OCI-LY7 (cell line): ENCODE results near the gene COL25A1.

Experiments
- CTCF ChIP-seq: fragments of 200-600 bp; sonication (generic); conservative IDR thresholded peaks from 2 replicates; pipeline ENCODE4 v1.5.1; 2014; ENCODE audit warnings: mild to moderate bottlenecking, antibody characterized with exemption, low read length, moderate library complexity, mixed read lengths
- EZH2phosphoT487 ChIP-seq: fragments of 200-600 bp; sonication (generic); IDR thresholded peaks from 2 replicates; pipeline ENCODE4 v1.6.1; 2018; ENCODE audit warnings: low read depth, borderline replicate concordance, mild to moderate bottlenecking, mixed run types, antibody characterized with exemption, low read length, moderate library complexity, mixed read lengths

- TF ChIP-seq CTCF (no peak), EZH2phosphoT487 (no peak)
Observed at GRCh38 chr4:109276482-109277095, 25.9 kb downstream of the COL25A1 start.
